HG02623 (cell line): ENCODE results near the gene GLRA1.

Experiments
- ATAC-seq: cut with Tn5 transposase; IDR thresholded peaks from one replicate; pipeline ENCODE4 v1.9.1; 2021; ENCODE audit warnings: moderate library complexity; ENCODE audit not compliant: unreplicated experiment

GLRA1 gene

GRCh38 chr5:151924564-151925301 is at the start of gene GLRA1:
Gene GLRA1, minus strand, starts transcription at chr5:151924851. Its CDS starts 302 bp downstream, at chr5:151924549.
- no peak for ATAC-seq

DNA sequence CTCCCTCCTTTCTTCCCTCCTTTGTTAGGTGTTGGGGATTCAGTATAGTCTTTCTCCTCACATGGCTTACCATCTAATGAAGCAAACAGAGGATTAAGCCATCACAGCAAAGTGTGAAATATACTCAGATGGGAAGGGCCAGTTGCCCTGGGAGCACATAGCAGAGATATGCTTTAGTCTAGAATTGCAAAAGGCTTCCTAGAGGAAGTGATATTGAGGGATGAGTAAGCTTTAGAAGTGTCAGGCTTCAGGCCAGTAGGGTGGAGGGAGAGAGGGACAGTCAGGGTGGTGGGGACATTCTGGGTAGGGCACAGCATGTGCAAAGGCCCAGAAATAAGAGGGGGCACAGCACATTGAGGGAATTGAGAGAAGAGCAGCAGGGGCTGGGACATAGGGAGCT is 46.2 kb upstream of the GLRA1 start:
- ATAC-seq = no peak

DNA sequence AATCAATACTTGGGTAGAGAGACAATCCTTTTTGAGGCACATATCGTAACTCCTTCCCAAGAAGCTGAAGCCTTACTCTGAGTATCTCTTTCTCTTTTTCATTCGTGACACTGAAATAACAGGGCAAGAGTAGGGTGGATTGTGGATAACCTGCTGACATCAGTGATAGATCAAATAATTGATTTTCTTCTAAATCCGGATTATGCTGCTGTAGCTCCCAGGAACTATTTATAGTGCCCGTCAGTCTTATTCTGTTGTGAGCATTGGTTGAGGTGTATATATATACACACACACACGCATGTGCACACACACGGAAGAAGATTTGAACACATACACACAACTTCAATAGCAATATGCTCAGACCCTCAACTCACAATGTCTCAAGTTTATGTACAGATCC is 43.2 kb upstream of the GLRA1 start:
- ATAC-seq = no peak

DNA sequence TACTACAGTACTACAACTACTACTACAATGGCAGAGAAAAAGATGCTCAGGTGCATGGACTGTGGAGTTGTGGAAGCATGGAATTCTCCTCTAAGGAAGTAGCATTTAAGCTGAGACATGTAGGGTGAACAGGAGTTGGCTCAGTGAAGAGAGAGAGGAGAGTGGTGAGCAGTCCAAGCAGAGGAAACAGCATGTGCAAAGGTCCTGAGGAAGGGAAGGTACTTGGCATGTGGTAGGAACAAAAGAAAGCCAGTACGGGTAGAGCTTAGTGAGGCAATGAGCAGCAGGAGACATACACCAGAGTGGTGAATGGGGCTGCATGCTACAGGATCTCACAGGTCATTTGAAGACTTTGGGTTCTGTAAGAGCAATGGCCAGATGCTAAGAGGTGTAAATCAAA is 41.4 kb upstream of the GLRA1 start:
- no peak for ATAC-seq

GRCh38 chr5:151964471-151964870 is 39.8 kb upstream of the GLRA1 start:
- no peak for ATAC-seq

GRCh38 chr5:151961557-151961956 is 36.9 kb upstream of the GLRA1 start:
- no peak for ATAC-seq

- no peak for ATAC-seq
These were observed 33.5 kb upstream of the GLRA1 start for GRCh38 chr5:151958111-151958510.

- no peak for ATAC-seq
These were observed 32.1 kb upstream of the GLRA1 start for GRCh38 chr5:151956725-151957124.

DNA sequence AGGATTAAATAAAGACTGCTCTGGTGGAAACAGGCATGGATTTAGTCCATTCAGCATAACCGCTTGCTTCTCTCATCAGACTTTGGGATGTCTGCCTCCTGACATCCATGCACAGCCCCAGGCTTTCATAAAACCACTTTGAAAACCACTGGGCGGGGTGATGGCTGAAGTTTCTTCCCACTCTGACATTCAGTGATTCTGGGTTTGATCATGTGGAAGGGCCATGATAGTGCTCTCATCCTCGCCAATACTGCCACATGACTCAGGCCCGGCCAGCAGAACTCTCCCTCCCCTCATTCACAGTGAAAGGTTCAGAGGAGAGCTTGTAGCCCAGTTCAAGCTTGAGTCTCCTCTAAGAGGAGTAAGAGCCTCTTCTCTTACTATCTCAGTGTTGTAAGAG is 29.6 kb upstream of the GLRA1 start:
- no peak for ATAC-seq

GRCh38 chr5:151953833-151954232 is 29.2 kb upstream of the GLRA1 start:
- no peak for ATAC-seq

DNA sequence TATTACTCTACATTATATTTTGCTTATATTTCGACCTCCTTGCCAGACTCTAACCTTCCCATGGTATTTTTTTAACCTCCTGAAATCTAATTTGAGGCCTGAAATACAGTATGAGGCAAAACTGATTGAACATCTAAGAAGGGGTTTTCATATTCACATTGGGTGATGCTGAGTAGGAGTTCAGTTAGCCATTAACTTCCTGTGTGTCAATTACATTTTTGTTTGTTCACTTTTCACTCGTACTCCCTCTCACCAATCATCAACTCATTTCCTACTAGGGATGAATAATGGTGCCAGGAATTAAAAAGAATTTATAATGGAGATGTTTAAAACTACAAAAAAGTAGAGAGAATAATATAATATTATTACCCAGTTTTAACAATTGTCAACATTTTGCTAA is 27.6 kb upstream of the GLRA1 start:
- ATAC-seq = no peak

DNA sequence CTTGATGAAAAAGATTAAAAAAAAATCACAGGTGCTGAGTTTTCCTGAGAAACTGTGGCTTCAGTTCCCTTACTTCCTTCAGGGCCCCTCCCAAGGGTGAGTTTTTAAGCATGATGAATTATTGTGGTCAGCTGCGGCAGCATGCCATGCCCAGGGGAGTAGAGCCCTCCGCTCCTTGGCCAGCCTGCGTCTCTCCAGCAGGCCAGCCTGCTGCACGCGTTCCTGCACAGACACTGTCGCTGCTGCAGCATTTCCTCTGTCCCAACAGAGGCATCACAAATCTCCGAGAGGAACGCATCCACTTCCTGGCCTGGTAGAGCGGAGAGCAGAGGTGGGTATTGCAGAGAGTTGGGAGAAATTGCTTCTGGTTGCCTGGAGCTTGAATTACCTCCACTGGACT is 26.1 kb upstream of the GLRA1 start:
- no peak for ATAC-seq

DNA sequence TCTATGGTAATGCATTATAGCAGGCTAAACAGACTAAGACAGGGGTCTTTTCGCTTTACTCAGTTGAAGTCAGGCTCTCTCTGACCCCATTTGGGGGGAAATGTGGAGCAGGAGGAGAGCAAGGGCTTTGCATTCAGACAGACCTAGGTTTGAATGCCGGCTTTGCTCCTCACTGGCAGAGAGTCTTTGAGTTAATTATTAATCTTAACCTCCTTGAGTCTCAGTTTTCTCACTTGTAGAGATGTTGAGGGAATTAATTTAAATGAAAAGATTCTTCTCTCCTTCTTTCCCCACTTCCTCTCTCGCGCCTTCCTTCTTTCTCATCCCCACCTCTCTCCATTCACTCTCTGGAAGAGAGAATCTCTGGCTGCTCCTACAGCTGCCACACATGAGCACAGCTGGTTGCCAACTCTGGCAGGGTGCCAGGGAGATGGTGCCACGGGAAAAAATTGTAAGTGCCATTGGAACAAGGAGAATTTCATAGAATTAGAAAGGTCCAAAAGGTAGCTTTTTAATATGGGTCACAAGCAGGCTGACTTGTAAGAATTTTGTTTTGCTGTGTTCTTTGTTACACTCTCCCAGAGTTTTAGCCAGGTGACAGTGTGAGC is 25.2 kb upstream of the GLRA1 start:
- no peak for ATAC-seq

GRCh38 chr5:151949113-151949512 is 24.5 kb upstream of the GLRA1 start:
- ATAC-seq = no peak

DNA sequence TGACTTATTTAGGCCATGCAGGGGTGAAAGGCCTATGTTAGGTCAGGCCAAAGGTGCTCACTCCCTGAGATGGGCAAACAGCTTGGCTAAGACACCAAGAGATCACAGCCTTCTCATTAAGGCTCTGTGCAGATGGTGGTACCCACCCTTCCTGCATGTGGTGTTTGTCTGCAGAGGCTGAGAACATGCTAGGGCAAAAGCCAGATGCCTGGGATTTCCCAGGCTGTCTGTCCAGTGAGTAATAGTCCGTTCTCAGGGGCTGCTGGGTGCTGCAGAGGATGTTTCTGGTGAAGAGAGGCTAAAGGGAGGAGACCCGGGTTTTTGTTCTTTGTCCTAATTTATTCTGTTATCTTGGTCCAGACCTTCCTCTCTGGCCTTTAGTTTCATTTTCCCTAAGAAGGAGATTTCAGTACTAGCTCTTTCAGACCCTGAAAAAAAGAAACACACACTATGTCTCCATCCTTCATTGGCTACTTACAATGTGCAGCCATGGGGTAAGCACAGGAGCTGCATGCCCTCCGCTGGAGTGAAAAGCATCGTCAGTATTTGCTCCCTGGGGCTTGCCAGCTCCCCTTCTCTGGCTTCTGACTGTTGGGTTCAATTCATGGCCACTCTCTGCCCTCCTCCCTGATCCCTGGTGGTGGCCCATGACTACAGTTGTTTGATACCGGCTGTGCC is 23.4 kb upstream of the GLRA1 start:
- ATAC-seq = no peak

GRCh38 chr5:151937851-151938250 is 13.2 kb upstream of the GLRA1 start:
- ATAC-seq = no peak

DNA sequence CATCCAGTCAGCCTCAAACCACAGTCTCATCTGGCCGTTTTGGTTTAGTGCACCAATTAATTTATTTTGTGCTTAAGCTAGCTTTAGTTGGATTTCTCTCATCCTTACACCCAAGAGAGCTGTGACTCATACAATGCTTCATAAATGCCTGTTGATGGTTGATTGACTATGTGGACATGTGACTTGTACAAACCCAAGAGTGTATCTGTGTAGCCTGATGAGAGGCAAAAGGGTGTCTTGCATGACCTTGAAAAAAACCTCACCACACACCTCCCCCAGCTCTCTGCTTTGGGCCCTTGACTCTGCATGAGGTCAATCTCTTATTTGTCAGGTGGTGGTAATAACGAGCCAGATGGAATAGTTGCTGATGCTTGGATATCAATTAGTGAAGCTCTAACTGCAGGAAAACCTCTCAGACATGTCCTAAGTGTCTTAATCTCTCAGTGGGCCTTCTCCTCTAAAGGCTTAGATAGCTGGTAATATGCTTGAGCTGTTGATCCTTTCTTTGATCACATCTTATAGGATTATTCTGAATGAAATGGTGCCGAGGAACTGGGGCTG is 10.6 kb upstream of the GLRA1 start:
- ATAC-seq = no peak

- no peak for ATAC-seq
These were observed 6.6 kb upstream of the GLRA1 start for GRCh38 chr5:151931260-151931659.

GRCh38 chr5:151926188-151926587 is 1.5 kb upstream of the GLRA1 start:
- ATAC-seq = no peak

- ATAC-seq = no peak
These were observed 689 bp upstream of the GLRA1 start for GRCh38 chr5:151925340-151925739.

DNA sequence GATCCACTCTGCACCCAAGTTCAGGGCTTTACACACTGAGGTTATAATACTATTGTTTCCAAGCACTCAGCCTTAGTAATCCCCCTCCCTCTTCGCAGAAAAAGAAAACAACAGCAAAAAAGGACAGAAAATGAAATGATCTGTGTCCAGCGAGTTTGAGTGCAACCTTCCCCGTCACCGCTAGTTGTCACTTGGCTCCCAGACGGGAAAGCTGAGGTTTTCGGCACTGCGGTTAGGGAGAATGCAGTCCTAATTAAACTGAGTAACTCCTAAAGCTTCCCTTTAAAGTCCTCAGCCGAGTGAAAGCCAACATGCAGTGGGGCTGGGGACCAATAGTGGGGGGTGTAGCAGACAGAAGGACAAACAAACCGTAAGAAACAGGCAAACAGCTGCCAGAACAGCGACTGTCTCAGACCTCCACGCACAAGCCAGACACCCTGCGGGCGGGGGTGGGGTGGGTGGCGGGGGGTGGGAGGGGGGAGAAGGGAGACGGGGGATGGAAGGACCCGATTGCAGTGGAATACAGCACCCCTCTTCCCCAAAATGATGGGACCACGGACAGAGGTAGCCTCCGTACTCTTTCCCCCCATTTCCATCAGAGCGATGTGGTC is 680 bp downstream of the GLRA1 start:
- no peak for ATAC-seq

GRCh38 chr5:151921916-151922315 is 2.7 kb downstream of the GLRA1 start:
- no peak for ATAC-seq
